ENCODE data around the gene RXRG.
"Not testable (repeated sequence)": the region's sequence is repeated elsewhere in the genome, so short reads cannot be mapped to it uniquely, and the experiment has no call there.

Gene RXRG

GRCh38 chr1:165444897-165445370, at the start of gene RXRG:
TSS of gene RXRG (minus strand) at chr1:165445126. CDS start at chr1:165444893, 233 bp downstream.
- DNase-seq, result peak; percentile 40

- no peak for DNase-seq
Measured at GRCh38 chr1:165492845-165493373, 48.0 kb upstream of the RXRG start.

GRCh38 chr1:165490175-165490574, 45.2 kb upstream of the RXRG start:
- no peak for DNase-seq

- DNase-seq, result no peak
Measured at GRCh38 chr1:165487921-165488320, 43.0 kb upstream of the RXRG start.

- no peak for DNase-seq
Measured at GRCh38 chr1:165486663-165487062, 41.7 kb upstream of the RXRG start.

GRCh38 chr1:165485716-165486115, 40.8 kb upstream of the RXRG start:
- DNase-seq, result no peak

GRCh38 chr1:165484532-165484931, 39.6 kb upstream of the RXRG start:
- no peak for DNase-seq

- DNase-seq, result no peak
Measured at GRCh38 chr1:165483412-165483811, 38.5 kb upstream of the RXRG start.

GRCh38 chr1:165481820-165482532, 37.0 kb upstream of the RXRG start:
- peak; percentile 36 for DNase-seq

GRCh38 chr1:165476776-165477175, 31.9 kb upstream of the RXRG start:
- no peak for DNase-seq

- DNase-seq, result no peak
Measured at GRCh38 chr1:165474196-165474595, 29.3 kb upstream of the RXRG start.

GRCh38 chr1:165473081-165473480, 28.2 kb upstream of the RXRG start:
- DNase-seq, result no peak

- DNase-seq, result no peak
Measured at GRCh38 chr1:165468726-165469249, 23.9 kb upstream of the RXRG start.

- DNase-seq, result no peak
Measured at GRCh38 chr1:165468253-165468652, 23.3 kb upstream of the RXRG start.

- no peak for DNase-seq
Measured at GRCh38 chr1:165467706-165468105, 22.8 kb upstream of the RXRG start.

- DNase-seq, result no peak
Measured at GRCh38 chr1:165463978-165464377, 19.1 kb upstream of the RXRG start.

GRCh38 chr1:165459683-165460082, 14.8 kb upstream of the RXRG start:
- DNase-seq, result not testable (repeated sequence)

GRCh38 chr1:165456861-165457260, 11.9 kb upstream of the RXRG start:
- DNase-seq, result no peak

GRCh38 chr1:165456114-165456513, 11.2 kb upstream of the RXRG start:
- no peak for DNase-seq

- DNase-seq, result no peak
Measured at GRCh38 chr1:165455111-165455510, 10.2 kb upstream of the RXRG start.

- DNase-seq, result no peak
Measured at GRCh38 chr1:165454091-165454610, 9.2 kb upstream of the RXRG start.

- DNase-seq, result no peak
Measured at GRCh38 chr1:165452336-165453130, 7.6 kb upstream of the RXRG start.

- no peak for DNase-seq
Measured at GRCh38 chr1:165451691-165452090, 6.8 kb upstream of the RXRG start.
